Dermis microvascular lymphatic vessel endothelial cell (primary cell): ENCODE measurements around the gene CEP41. TPM values are rescaled to one million over a fixed set of nuclear protein-coding genes. Genes with fewer than 3 reads are reported as not detected.

ENCODE experiments used
- DNase-seq, 2 donors: peaks; one replicate each; pipeline versions ENCODE4 v3.0.0 to v3.0.0-alpha.2; 2010; ENCODE audit warnings: low read depth in 2 of 2
- total RNA-seq: library from RNA; depleted of rRNA; stranded (reverse); fragments of >200 nt; gene quantifications from 2 replicates; pipeline ENCODE4 v1.2.1, GENCODE V29; 2014

CEP41 gene
- total RNA-seq, 1 donor from 2014 or later, result 3.3 TPM

GRCh38 chr7:130369831-130370550 lies 70.8 kb downstream of the CEP41 start:
- DNase-seq, result no peak

- DNase-seq, result peak in 1 of 2 donors; percentile 66
These were observed 71.6 kb downstream of the CEP41 start for GRCh38 chr7:130369110-130369711.

DNA sequence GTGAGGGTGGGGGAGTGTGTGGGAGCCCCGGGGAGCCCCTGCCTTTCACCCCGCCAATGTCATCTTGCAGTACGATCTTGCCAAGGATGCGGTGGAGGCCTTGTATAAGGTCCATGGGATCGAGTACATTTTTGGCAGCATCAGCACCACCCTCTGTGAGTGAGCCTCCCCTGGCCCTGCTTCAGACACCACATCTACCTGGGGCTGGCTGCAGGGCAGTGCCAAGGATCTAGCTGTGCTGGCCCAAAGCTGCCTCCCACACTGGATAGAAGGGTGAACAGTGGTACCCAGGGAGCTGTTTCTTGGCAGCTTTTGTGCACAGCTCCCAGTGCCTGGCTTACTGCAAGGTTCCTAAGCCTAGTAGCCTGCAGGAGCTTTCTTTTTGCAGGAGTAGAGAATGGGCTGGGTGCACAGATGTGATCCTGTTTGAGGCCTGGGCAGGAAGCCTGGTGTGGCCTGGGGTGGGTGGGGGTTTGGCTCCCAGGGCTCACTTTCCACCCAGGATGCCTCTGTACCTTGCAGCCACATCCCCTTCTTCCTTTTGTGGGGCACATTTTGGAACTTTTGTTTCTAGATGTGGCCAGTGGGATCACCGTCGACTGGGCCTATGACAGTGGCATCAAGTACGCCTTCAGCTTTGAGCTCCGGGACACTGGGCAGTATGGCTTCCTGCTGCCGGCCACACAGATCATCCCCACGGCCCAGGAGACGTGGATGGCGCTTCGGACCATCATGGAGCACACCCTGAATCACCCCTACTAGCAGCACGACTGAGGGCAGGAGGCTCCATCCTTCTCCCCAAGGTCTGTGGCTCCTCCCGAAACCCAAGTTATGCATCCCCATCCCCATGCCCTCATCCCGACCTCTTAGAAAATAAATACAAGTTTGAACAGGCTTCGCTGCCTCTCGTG lies 72.7 kb downstream of the CEP41 start:
- DNase-seq, result no peak

- no peak for DNase-seq
These were observed 73.6 kb downstream of the CEP41 start for GRCh38 chr7:130367088-130367755.

DNA sequence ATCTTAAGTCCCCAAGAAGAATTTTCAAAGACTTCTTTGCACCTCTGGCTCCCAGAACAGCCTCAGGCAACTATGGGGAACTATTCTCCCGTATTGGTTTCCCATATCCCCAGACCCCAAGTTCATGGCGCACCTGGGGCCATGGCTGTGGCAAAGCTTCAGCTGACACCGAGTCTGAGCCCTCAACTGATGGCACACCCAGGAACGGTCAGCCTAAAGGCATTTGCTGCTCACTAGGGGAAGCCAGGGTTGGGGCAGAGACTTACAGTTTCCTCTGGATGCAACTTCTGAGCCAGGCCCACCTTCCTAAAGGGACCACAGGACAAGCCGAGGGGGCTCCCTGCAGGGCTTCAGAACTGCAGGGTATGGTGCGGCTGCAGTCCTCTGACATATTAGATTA lies 74.3 kb downstream of the CEP41 start:
- DNase-seq, result no peak

- DNase-seq, result no peak
These were observed 75.0 kb downstream of the CEP41 start for GRCh38 chr7:130365511-130366441.

- DNase-seq, result no peak
These were observed 75.7 kb downstream of the CEP41 start for GRCh38 chr7:130365088-130365487.

- no peak for DNase-seq
These were observed 76.4 kb downstream of the CEP41 start for GRCh38 chr7:130364451-130364850.

DNA sequence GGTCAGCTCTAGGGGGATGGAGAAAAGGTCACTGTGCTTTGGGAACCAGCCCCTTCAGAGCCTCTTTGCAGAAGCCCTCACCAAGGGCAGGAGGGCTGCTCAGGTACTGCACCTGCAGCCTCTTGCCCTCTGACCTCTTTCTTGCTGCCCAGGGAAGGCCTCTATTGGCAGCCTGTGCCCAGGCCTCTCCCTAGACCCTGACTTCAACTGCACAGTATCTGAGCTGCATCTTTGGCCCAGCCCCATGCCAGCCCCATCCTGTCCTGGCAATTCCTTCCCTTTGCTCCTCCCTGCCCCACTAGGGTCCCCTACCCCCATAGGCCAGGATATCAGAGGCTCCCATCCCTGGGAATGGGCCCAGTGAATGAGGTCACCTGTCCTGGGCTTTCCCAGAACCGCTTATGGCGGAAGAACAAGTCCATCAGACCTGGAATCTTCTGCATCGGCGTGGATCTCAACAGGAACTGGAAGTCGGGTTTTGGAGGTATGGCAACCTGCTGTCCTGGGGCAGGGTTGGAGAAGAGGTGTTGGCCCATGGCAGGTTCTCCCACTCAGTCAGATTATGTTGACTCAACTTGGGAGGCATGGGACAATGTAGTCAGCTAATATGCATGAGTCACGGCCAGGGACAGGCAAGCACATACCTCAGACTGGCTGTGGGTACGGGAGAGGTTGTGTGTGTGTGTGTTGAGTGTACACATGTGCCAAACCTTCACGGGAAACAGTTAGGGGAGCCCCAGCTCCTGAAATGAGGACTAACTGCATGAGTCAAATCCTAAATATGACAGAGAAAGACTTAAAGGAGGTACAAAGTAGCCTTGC lies 77.6 kb downstream of the CEP41 start:
- peak in 1 of 2 donors; percentile 72 for DNase-seq

DNA sequence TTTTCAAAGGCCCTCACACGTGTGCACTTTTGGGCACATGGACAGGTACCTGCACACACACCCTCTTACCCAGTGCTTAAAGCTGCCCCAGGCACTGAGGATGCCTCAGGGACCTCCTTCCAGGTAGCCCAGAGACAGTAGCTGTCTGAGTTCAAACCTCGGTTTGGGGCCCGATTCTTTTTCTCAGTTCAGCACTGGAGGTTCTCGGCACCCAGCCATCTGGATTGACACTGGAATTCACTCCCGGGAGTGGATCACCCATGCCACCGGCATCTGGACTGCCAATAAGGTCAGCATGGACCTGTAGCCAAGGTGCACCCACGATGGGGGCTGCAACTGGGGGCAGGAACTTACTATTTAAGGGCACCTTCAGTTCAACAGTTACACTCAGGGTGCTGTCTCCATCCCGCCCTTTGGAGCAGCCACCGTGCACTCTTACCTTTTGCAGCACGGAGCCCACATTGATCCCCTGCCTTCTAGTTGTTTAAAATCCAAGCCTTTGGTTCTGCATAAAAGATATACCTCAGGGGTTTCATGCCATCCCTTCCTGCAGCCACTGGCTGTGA lies 78.5 kb downstream of the CEP41 start:
- no peak for DNase-seq

GRCh38 chr7:130361681-130362080 lies 79.1 kb downstream of the CEP41 start:
- DNase-seq, result no peak

DNA sequence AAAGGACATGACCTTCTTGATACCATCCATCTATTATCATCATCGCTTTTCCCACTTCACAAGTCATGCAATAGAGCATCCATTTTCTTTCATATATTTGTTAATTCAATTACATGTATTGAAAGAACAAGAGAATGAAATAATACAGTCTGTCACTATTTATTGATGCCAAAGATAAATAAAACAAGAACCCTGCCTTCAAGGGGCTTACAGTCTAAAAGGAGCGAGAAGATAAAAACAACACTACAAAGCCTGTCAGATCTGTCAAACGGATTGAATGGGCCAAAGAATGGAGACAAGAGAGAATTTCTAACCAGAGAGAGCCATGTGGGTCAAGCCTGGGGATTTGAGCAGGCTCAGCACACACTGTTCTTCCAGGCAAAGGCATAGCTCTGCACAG lies 80.3 kb downstream of the CEP41 start:
- no peak for DNase-seq

- DNase-seq, result no peak
These were observed 81.4 kb downstream of the CEP41 start for GRCh38 chr7:130359276-130359857.

DNA sequence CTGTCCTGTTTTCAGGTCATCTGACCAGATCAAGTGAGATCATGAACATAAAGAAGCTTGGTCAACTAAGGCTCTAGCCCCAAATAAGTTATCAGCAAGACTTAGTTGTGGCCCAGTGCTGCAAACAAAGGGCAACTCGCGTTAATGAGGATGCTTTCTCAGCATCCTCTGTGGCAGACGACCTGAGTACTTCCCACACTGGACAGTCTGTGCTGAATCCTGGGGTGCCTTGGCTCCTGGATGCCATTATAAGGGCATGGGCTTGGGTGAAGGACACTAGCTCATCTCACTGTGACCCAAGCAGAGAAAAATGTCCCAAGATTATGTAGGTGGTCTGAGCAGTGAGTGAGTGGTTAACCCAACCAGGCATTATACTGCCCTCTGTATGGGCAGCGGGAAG lies 82.3 kb downstream of the CEP41 start:
- no peak for DNase-seq

- DNase-seq, result peak; percentile 65 to 69
These were observed 83.8 kb downstream of the CEP41 start for GRCh38 chr7:130356876-130357611.

- DNase-seq, result peak in 1 of 2 donors; percentile 29
These were observed 84.5 kb downstream of the CEP41 start for GRCh38 chr7:130356121-130356875.

- DNase-seq, result no peak
These were observed 87.6 kb downstream of the CEP41 start for GRCh38 chr7:130353196-130353595.
